Small intestine (tissue), 7 donors: ENCODE measurements around the gene ABCC6. TPM values are rescaled to one million over a fixed set of nuclear protein-coding genes. Genes with fewer than 3 reads are reported as not detected.

Experiments
- DNase-seq, 2 donors: peaks; one replicate each; pipeline versions ENCODE4 v3.0.0 to v3.0.0-alpha.2; 2013
- FAIRE-seq: peaks from 2 replicates; lab custom pipeline; 2012; peaks lifted over from hg19 to GRCh38; lab: Jason Lieb, UNC
- H3K27ac ChIP-seq, 3 donors: one replicate each; pipeline ENCODE4 v1.5.1; 2013; ENCODE audit warnings: low read length in 2 of 3, mild to moderate bottlenecking in 2 of 3, control low read depth in 1 of 3, inconsistent platforms in 1 of 3, low read depth in 1 of 3, moderate library complexity in 1 of 3
- H3K27me3 ChIP-seq, 3 donors: one replicate each; pipeline ENCODE4 v1.6.1; 2013; ENCODE audit warnings: low read length in 3 of 3, inconsistent platforms in 1 of 3; ENCODE audit not compliant: control insufficient read depth in 3 of 3, insufficient read depth in 3 of 3
- H3K36me3 ChIP-seq, 3 donors: one replicate each; pipeline ENCODE4 v1.6.1; 2013; ENCODE audit warnings: low read length in 3 of 3, inconsistent platforms in 1 of 3, low read depth in 1 of 3, mild to moderate bottlenecking in 1 of 3, moderate library complexity in 1 of 3; ENCODE audit not compliant: control insufficient read depth in 3 of 3, insufficient read depth in 2 of 3
- H3K4me1 ChIP-seq, 3 donors: one replicate each; pipeline ENCODE4 v1.6.1; 2013; ENCODE audit warnings: low read length in 2 of 3, inconsistent platforms in 1 of 3, low read depth in 1 of 3, mild to moderate bottlenecking in 1 of 3, moderate library complexity in 1 of 3; ENCODE audit not compliant: control insufficient read depth in 3 of 3, insufficient read depth in 2 of 3
- H3K4me3 ChIP-seq, 3 donors: one replicate each; pipeline ENCODE4 v1.5.1; 2013; ENCODE audit warnings: low read length in 3 of 3, control low read depth in 1 of 3, inconsistent platforms in 1 of 3, low read depth in 1 of 3, mild to moderate bottlenecking in 1 of 3, moderate library complexity in 1 of 3
- H3K9me3 ChIP-seq, 2 donors: one replicate each; pipeline ENCODE4 v1.6.1; 2013; ENCODE audit warnings: low read depth in 1 of 2, low read length in 1 of 2; ENCODE audit not compliant: control insufficient read depth in 2 of 2, insufficient read depth in 1 of 2
- WGBS, 3 donors: extraction: QIAGEN DNeasy Blood & Tissue Kit; methylation state at CpG; one replicate each; pipeline ENCODE4 v1.1.7; 2013; 5-methylcytosine and 5-hydroxymethylcytosine counted together
- polyA plus RNA-seq, 4 donors: library from polyadenylated mRNA; stranded (reverse) in 3 of 4; unstranded in 1 of 4; fragments of 200-250 nt in 3 of 4; fragments of 120-200 nt in 1 of 4; gene quantifications; one replicate each; pipeline versions ENCODE4 v1.2.1 to v1.2.3, GENCODE V29; 2013
- donor health status: healthy with polysubstance abuse.
- donor health status: control.
- donor health status: control.
- donor health status: Bipolar disorder and iron deficiency.
- donor health status: healthy.

The ABCC6 gene
- polyA plus RNA-seq, 4 donors, result 10.7 to 100 (median 57.8) TPM

DNA sequence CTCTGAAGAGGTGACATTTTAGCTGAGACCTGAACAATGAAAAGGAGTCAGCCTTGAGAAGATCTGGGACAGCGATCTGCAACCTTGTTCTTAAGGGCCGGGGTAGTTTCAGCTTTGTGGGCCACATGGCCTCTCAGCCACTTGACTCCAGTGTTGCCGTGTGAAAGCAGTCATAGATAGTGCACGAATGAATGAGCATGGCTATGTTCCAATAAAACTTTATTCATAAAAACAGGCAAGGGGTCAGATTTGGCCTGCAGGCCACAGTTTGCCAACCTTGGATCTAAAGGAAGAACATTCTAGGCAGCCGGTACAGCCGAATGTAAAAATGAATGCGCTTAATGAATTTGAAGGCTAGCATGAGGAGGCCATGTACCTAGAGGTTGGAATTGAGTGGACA lies 83.5 kb downstream of the ABCC6 start:
- 93 to 98% (median 97%) methylated on average over 7 of the region's 7 CpGs for WGBS, 3 donors
- FAIRE-seq, result no peak

GRCh38 chr16:16139061-16139460 lies 84.2 kb downstream of the ABCC6 start:
- WGBS, 3 donors, result 34 to 82% (median 40%) methylated on average over 10 of the region's 10 CpGs
- Histone ChIP-seq H3K36me3 (peaks cover 10 to 52% (median 31%) of the 10 kb centered on the region in 3 donors), H3K27ac (no peak overlapping the region), H3K4me1 (no peaks in the 10 kb centered on the region), H3K4me3 (no peak overlapping the region), H3K27me3 (no peaks in the 10 kb centered on the region), H3K9me3 (no peaks in the 10 kb centered on the region)
- DNase-seq (peak in 1 of 2 donors; percentile 12), FAIRE-seq (no peak)

More for the DNA sequence above, 83.5 kb downstream of the ABCC6 start:
- no peaks in the 10 kb centered on the region for H3K4me1 ChIP-seq
- H3K36me3 ChIP-seq, result peaks cover 10 to 48% (median 31%) of the 10 kb centered on the region in 3 donors
- H3K27me3 ChIP-seq, result no peaks in the 10 kb centered on the region
- H3K4me3 ChIP-seq, result no peak overlapping the region
- H3K27ac ChIP-seq, result no peak overlapping the region
- no peaks in the 10 kb centered on the region for H3K9me3 ChIP-seq
- DNase-seq, result no peak

DNA sequence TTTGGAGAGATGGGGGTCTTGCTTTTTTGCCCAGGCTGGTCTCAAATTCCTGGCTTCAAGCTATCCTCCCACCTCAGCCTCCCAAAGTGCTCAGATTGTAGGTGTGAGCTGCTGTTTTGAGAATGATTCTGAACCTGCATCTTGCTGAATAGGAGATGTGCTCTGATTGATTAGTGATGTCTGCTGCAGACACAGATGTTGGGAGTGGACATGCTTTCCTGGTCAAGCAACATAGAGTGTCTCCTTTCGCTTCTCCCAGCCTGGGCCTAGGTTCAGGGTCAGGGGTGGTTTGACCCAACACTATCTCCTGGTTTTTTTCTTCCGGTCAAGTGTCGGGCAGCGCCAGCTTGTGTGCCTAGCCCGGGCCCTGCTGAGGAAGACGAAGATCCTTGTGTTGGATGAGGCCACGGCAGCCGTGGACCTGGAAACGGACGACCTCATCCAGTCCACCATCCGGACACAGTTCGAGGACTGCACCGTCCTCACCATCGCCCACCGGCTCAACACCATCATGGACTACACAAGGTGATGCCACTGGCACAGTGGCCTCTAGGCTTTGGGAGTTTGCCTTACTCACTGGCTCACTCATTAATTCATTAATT lies 85.2 kb downstream of the ABCC6 start:
- Histone ChIP-seq H3K36me3 (peaks cover 10 to 48% (median 31%) of the 10 kb centered on the region in 3 donors), H3K9me3 (no peaks in the 10 kb centered on the region), H3K27me3 (no peaks in the 10 kb centered on the region), H3K4me1 (no peaks in the 10 kb centered on the region), H3K27ac (no peak overlapping the region), H3K4me3 (no peak overlapping the region)
- FAIRE-seq (no peak), DNase-seq (no peak)
- 95 to 98% (median 97%) methylated on average over 15 of the region's 15 CpGs for WGBS, 3 donors

DNA sequence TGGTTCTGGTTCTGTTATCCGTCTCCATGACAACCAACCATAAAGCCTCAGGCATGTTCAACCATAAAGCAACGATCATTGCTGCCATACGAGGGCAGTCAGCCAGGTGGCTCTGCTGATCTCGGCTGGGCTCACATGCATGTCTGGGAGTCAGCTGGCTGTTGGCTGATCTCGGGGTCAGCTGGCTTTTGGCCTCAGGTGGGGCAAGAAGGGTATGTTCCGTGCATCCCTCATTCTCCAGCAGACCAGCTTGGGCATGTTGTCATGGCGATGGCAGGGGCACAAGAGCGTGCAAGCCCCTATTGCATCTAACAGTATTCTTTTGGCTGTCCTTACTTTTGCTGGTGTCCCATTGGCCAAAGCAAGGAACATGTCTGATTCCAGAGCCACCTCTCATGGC lies 86.2 kb downstream of the ABCC6 start:
- DNase-seq (no peak), FAIRE-seq (no peak)
- 64 to 79% (median 72%) methylated on average over 8 of the region's 8 CpGs for WGBS, 3 donors
- no peak overlapping the region for H3K4me3 ChIP-seq
- H3K9me3 ChIP-seq, result no peaks in the 10 kb centered on the region
- H3K27ac ChIP-seq, result no peak overlapping the region
- peaks cover 13 to 48% (median 26%) of the 10 kb centered on the region in 3 donors for H3K36me3 ChIP-seq
- no peaks in the 10 kb centered on the region for H3K27me3 ChIP-seq
- H3K4me1 ChIP-seq, result no peaks in the 10 kb centered on the region

- no peak for DNase-seq
These were observed 86.7 kb downstream of the ABCC6 start for GRCh38 chr16:16136588-16136987.

DNA sequence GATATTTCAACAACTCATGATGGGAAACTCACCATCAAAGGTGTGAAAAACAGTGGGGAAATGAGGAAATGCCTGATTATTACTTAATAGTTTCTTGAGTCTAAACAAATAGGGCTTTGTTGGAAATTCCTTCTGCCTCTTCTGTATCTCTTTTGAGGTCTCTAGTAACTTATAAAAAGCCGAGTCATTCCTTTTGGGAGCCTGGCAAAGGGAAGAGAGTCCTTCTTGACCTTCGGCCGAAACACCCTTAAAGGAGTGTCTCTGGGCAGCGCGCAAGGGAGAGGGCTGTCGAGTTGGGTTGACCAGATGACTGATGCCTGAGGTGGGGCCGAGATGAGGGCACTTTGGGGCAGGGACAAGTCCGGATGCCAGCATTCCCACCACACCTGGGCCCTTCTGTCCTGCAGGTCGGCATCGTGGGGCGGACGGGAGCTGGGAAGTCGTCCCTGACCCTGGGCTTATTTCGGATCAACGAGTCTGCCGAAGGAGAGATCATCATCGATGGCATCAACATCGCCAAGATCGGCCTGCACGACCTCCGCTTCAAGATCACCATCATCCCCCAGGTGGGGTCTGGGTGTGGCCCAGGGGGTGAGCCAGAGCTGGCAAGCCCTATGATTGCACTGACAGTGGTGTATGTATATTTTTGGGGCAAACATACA lies 89.2 kb downstream of the ABCC6 start:
- DNase-seq (no peak), FAIRE-seq (no peak)
- H3K4me1 ChIP-seq, result no peaks in the 10 kb centered on the region
- 88 to 93% (median 91%) methylated on average over 21 of the region's 21 CpGs for WGBS, 3 donors
- no peaks in the 10 kb centered on the region for H3K9me3 ChIP-seq
- H3K27me3 ChIP-seq, result no peaks in the 10 kb centered on the region
- H3K27ac ChIP-seq, result no peak overlapping the region
- no peak overlapping the region for H3K4me3 ChIP-seq
- peaks cover 5 to 40% (median 19%) of the 10 kb centered on the region in 3 donors for H3K36me3 ChIP-seq

More at GRCh38 chr16:16136588-16136987, 86.7 kb downstream of the ABCC6 start:
- no peaks in the 10 kb centered on the region for H3K27me3 ChIP-seq
- 93 to 100% (median 97%) methylated on average over 6 of the region's 6 CpGs for WGBS, 3 donors
- H3K9me3 ChIP-seq, result no peaks in the 10 kb centered on the region
- no peak for FAIRE-seq
- no peaks in the 10 kb centered on the region for H3K4me1 ChIP-seq
- no peak overlapping the region for H3K27ac ChIP-seq
- H3K4me3 ChIP-seq, result no peak overlapping the region
- H3K36me3 ChIP-seq, result peaks cover 11 to 50% (median 23%) of the 10 kb centered on the region in 3 donors

- no peak for FAIRE-seq
- H3K4me1 ChIP-seq, result no peaks in the 10 kb centered on the region
- H3K4me3 ChIP-seq, result no peak overlapping the region
- no peaks in the 10 kb centered on the region for H3K27me3 ChIP-seq
- no peaks in the 10 kb centered on the region for H3K9me3 ChIP-seq
- 94 to 96% (median 95%) methylated on average over 15 of the region's 15 CpGs for WGBS, 3 donors
- no peak overlapping the region for H3K27ac ChIP-seq
- no peak for DNase-seq
- peaks cover 5 to 23% (median 14%) of the 10 kb centered on the region in 3 donors for H3K36me3 ChIP-seq
These were observed 91.6 kb downstream of the ABCC6 start for GRCh38 chr16:16131659-16132058.

GRCh38 chr16:16131204-16131603 lies 92.1 kb downstream of the ABCC6 start:
- no peak overlapping the region for H3K27ac ChIP-seq
- whole genome bisulfite sequencing, 3 donors, result 89 to 100% (median 98%) methylated on average over 3 of the region's 3 CpGs
- no peak for FAIRE-seq
- no peaks in the 10 kb centered on the region for H3K27me3 ChIP-seq
- no peak for DNase-seq
- H3K4me1 ChIP-seq, result no peaks in the 10 kb centered on the region
- H3K4me3 ChIP-seq, result no peak overlapping the region
- H3K36me3 ChIP-seq, result peaks cover 5 to 20% (median 9%) of the 10 kb centered on the region in 3 donors
- no peaks in the 10 kb centered on the region for H3K9me3 ChIP-seq
